B cell (primary cell): ENCODE data around the gene CABLES1. TPM values are rescaled to one million over a fixed set of nuclear protein-coding genes. Genes with fewer than 3 reads are reported as not detected.

Source experiments
- ATAC-seq: fragments of 200-7000 bp; cut with Tn5 transposase; one replicate; pipeline ENCODE4 v1.10.0; 2021; ENCODE audit warnings: low read depth, mild to moderate bottlenecking, moderate number of reproducible peaks, moderate library complexity
- CTCF ChIA-PET: fragments of 350-600 bp; sonication (Branson Sonifier 250); formaldehyde crosslinking; loops from one replicate; lab custom pipeline; 2021; ENCODE audit warnings: antibody characterized with exemption, inconsistent platforms; lab: Charles Lee
- POLR2A ChIA-PET: fragments of 350-600 bp; sonication (Branson Sonifier 250); formaldehyde crosslinking; loops from one replicate; lab custom pipeline; 2021; ENCODE audit warnings: antibody characterized with exemption; lab: Charles Lee
- DNase-seq: peaks from one replicate; pipeline ENCODE4 v3.0.0; 2013
- H2AFZ ChIP-seq: 2 replicates; pipeline ENCODE4 v1.6.1; 2012; ENCODE audit warnings: mild to moderate bottlenecking, low read depth, low read length; ENCODE audit not compliant: insufficient read depth, poor library complexity, severe bottlenecking
- H3K27ac ChIP-seq, 2 donors: 1 replicate in 1 of 2; 2 replicates in 1 of 2; pipeline ENCODE4 v1.5.1; 2012 to 2013; ENCODE audit warnings: low read length in 2 of 2, mild to moderate bottlenecking in 2 of 2, moderate library complexity in 1 of 2
- H3K27me3 ChIP-seq, 4 experiments: fragments of 200-600 bp in 1 of 4; sonication (generic) in 1 of 4; replicated peaks in 1 of 4; 1 replicate in 2 of 4; 2 replicates in 2 of 4; pipeline versions ENCODE4 v1.6.1 to v1.7.0; 2013 to 2016; ENCODE audit warnings: low read length in 3 of 4, mild to moderate bottlenecking in 2 of 4, mixed read lengths in 1 of 4, moderate library complexity in 1 of 4; ENCODE audit not compliant: insufficient read depth in 4 of 4, control insufficient read depth in 3 of 4; ENCODE audit errors: control extremely low read depth in 1 of 4
- H3K36me3 ChIP-seq, 2 experiments: replicated peaks in 1 of 2; 1 replicate in 1 of 2; 2 replicates in 1 of 2; pipeline versions ENCODE4 v1.6.1 to v1.7.1; 2013; ENCODE audit warnings: low read length in 1 of 2; ENCODE audit not compliant: insufficient read depth in 2 of 2, control insufficient read depth in 1 of 2; ENCODE audit errors: control extremely low read depth in 1 of 2, extremely low read depth in 1 of 2
- H3K4me1 ChIP-seq, 2 donors: fragments of 200-600 bp in 1 of 2; sonication (generic) in 1 of 2; 1 replicate in 1 of 2; 2 replicates in 1 of 2; pipeline versions ENCODE4 v1.5.1 to v1.6.1; 2013 to 2017; ENCODE audit warnings: low read length in 2 of 2; ENCODE audit not compliant: control insufficient read depth in 2 of 2, insufficient read depth in 2 of 2
- H3K4me2 ChIP-seq: replicated peaks from 2 replicates; pipeline ENCODE3; 2012; ENCODE audit warnings: mild to moderate bottlenecking, low read depth, low read length; ENCODE audit not compliant: poor library complexity, severe bottlenecking
- H3K4me3 ChIP-seq, 5 experiments: fragments of 200-600 bp in 1 of 5; sonication (generic) in 1 of 5; 1 replicate in 3 of 5; 2 replicates in 2 of 5; pipeline versions ENCODE4 v1.5.1 to v1.7.0; 2011 to 2016; ENCODE audit warnings: low read length in 4 of 5, mild to moderate bottlenecking in 4 of 5, low read depth in 2 of 5, control low read depth in 1 of 5, moderate library complexity in 1 of 5; ENCODE audit not compliant: insufficient read depth in 1 of 5; ENCODE audit errors: control extremely low read depth in 1 of 5, extremely low read depth in 1 of 5
- H3K79me2 ChIP-seq: fragments of 200-600 bp; sonication (generic); one replicate; pipeline ENCODE4 v1.6.0; 2016; ENCODE audit warnings: low read length; ENCODE audit not compliant: control insufficient read depth, insufficient read depth
- H3K9ac ChIP-seq: fragments of 200-600 bp; sonication (generic); 2 replicates; pipeline ENCODE4 v1.6.1; 2017; ENCODE audit warnings: mild to moderate bottlenecking, low read length, moderate library complexity
- H3K9me3 ChIP-seq, 3 donors: one replicate each; pipeline versions ENCODE4 v1.6.1 to v1.7.1; 2013; ENCODE audit warnings: low read length in 2 of 3; ENCODE audit not compliant: control insufficient read depth in 2 of 3, insufficient read depth in 1 of 3; ENCODE audit errors: control extremely low read depth in 1 of 3
- H4K20me1 ChIP-seq: 2 replicates; pipeline ENCODE4 v1.6.0; 2012; ENCODE audit warnings: mild to moderate bottlenecking, low read length; ENCODE audit not compliant: insufficient read depth, control insufficient read depth, poor library complexity, severe bottlenecking
- H3K27ac Mint-ChIP-seq: one replicate; pipeline ENCODE4 v1.8.0; 2021; ENCODE audit warnings: mixed read lengths
- H3K27me3 Mint-ChIP-seq: one replicate; pipeline ENCODE4 v1.8.0; 2021; ENCODE audit warnings: mixed read lengths
- H3K4me1 Mint-ChIP-seq: one replicate; pipeline ENCODE4 v1.8.0; 2021; ENCODE audit warnings: mixed read lengths
- H3K4me3 Mint-ChIP-seq: one replicate; pipeline ENCODE4 v1.8.0; 2021; ENCODE audit warnings: mixed read lengths
- H3K9me3 Mint-ChIP-seq: one replicate; pipeline ENCODE4 v1.8.0; 2022; ENCODE audit warnings: mixed read lengths; ENCODE audit not compliant: insufficient read depth
- EZH2 ChIP-seq: IDR thresholded peaks from 2 replicates; pipeline ENCODE4 v1.6.1; 2012; ENCODE audit warnings: borderline replicate concordance, low read depth, mild to moderate bottlenecking, moderate library complexity, low read length; ENCODE audit not compliant: insufficient read depth, poor library complexity, severe bottlenecking
- WGBS: methylation state at CpG from one replicate; pipeline ENCODE4 v1.1.5; 2013; ENCODE audit warnings: missing lambda C conversion rate; ENCODE audit not compliant: insufficient coverage; 5-methylcytosine and 5-hydroxymethylcytosine counted together
- intact Hi-C: fragments of 100-400 bp; cut with micrococcal nuclease; formaldehyde crosslinking; loops from one replicate; pipeline ENCODE4 v1.10.0; 2022
- polyA plus RNA-seq: library from polyadenylated mRNA; depleted of rRNA; stranded (reverse); fragments of >200 nt; gene quantifications from 2 replicates; pipeline ENCODE4 v1.2.3, GENCODE V29; 2012
- total RNA-seq, 2 donors: library from RNA; stranded (reverse); fragments of 120-200 nt in 1 of 2; gene quantifications; 1 replicate in 1 of 2; 2 replicates in 1 of 2; pipeline versions ENCODE4 v1.2.3 to v1.2.4, GENCODE V29; 2013 to 2022
- TF ChIP-seq, protein P1 (sequence below): fragments of 200-600 bp; IDR thresholded peaks from one replicate; pipeline ENCODE4 v1.8.0; 2022; ENCODE audit warnings: antibody characterized with exemption, mild to moderate bottlenecking

Gene CABLES1
- total and polyA plus RNA-seq, 2 donors (not counting 1 experiment from before 2014, with no cell fraction given), result 0.30 to 56.3 TPM

DNA sequence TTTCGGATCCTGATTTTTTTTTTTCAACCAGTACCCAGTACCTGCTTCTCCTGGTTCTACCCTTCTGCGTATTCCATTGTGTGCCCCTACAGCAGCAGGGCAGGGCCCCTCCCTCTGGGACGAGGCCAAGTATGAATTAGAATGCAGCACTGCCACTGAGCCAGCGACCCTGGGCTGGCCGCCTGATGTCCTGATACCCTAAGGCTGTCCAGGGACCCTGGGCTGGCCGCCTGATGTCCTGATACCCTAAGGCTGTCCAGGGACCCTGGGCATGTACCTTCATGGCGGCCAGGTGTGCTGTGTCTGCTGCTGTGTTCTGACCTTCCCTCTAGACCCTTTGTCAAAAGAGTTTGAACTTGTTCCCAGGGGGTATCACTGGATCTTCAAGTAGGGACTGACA is 42.9 kb downstream of the CABLES1 start:
- Histone ChIP-seq H3K4me3 (no peak overlapping the region), H3K9me3 (no peaks in the 10 kb centered on the region), H3K4me1 (no peaks in the 10 kb centered on the region), H3K4me2 (no peak overlapping the region), H3K36me3 (no peaks in the 10 kb centered on the region), H3K79me2 (no peaks in the 10 kb centered on the region), H2AFZ (no peak overlapping the region), H4K20me1 (no peaks in the 10 kb centered on the region), H3K27me3 (no peaks in the 10 kb centered on the region), H3K9ac (no peak overlapping the region), H3K27ac (no peak overlapping the region)
- DNase-seq, result no peak
- intact Hi-C loops, result no loop called here
- TF ChIP-seq, protein P1, sequence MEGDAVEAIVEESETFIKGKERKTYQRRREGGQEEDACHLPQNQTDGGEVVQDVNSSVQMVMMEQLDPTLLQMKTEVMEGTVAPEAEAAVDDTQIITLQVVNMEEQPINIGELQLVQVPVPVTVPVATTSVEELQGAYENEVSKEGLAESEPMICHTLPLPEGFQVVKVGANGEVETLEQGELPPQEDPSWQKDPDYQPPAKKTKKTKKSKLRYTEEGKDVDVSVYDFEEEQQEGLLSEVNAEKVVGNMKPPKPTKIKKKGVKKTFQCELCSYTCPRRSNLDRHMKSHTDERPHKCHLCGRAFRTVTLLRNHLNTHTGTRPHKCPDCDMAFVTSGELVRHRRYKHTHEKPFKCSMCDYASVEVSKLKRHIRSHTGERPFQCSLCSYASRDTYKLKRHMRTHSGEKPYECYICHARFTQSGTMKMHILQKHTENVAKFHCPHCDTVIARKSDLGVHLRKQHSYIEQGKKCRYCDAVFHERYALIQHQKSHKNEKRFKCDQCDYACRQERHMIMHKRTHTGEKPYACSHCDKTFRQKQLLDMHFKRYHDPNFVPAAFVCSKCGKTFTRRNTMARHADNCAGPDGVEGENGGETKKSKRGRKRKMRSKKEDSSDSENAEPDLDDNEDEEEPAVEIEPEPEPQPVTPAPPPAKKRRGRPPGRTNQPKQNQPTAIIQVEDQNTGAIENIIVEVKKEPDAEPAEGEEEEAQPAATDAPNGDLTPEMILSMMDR, result no peak
- no peak for TF ChIP-seq EZH2
- H3K27ac Mint-ChIP-seq, result no peak overlapping the region
- no peaks in the 10 kb centered on the region for H3K9me3 Mint-ChIP-seq
- no peak overlapping the region for H3K4me3 Mint-ChIP-seq
- 97% methylated on average over 7 of the region's 7 CpGs for WGBS
- ATAC-seq, result no peak
- H3K4me1 Mint-ChIP-seq, result peaks cover 7% of the 10 kb centered on the region
- CTCF ChIA-PET, result no interaction called here
- H3K27me3 Mint-ChIP-seq, result peaks cover 14% of the 10 kb centered on the region
- POLR2A ChIA-PET, result interaction anchor here (0.6 kb wide), 1 partner anchor 25 kb away, joined by 5 read pairs; no protein-coding TSS in a partner anchor

DNA sequence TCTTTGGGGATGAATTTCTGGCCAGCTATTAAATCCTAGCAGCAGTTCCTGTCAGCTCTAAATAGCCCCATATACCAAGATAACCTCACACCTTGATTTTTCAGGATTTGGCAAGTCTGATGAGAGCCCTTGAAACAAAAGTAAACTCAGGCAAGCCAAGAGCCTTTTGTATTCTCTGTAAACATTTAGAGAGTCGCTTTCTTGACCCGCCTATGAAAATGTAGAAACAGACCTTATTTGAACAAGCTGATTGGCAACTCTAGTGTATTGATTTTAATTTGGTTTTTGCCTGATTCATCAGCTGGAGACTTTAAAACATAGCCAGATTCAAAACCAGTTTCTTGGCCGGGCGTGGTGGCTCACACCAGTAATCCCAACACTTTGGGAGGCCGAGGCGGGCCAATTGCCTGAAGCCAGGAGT is 43.4 kb downstream of the CABLES1 start:
- H2AFZ ChIP-seq, result no peak overlapping the region
- peaks cover 14% of the 10 kb centered on the region for H3K27me3 Mint-ChIP-seq
- no peak overlapping the region for H3K4me3 ChIP-seq
- ATAC-seq (no peak), DNase-seq (no peak)
- CTCF ChIA-PET, result interaction anchor here (1.2 kb wide), 1 partner anchor 50 kb away, joined by 3 read pairs; no protein-coding TSS in a partner anchor
- intact Hi-C loops, result no loop called here
- H3K4me3 Mint-ChIP-seq, result no peak overlapping the region
- peaks cover 7% of the 10 kb centered on the region for H3K4me1 Mint-ChIP-seq
- H4K20me1 ChIP-seq, result no peaks in the 10 kb centered on the region
- H3K27ac Mint-ChIP-seq, result no peak overlapping the region
- no peak overlapping the region for H3K4me2 ChIP-seq
- H3K9me3 ChIP-seq, result no peaks in the 10 kb centered on the region
- POLR2A ChIA-PET, result interaction anchor here (0.6 kb wide), 1 partner anchor 25 kb away, joined by 5 read pairs; no protein-coding TSS in a partner anchor
- H3K27ac ChIP-seq, result no peak overlapping the region
- TF ChIP-seq EZH2, result no peak
- TF ChIP-seq, protein P1, result no peak
- no peaks in the 10 kb centered on the region for H3K79me2 ChIP-seq
- WGBS, result 97% methylated on average over 4 of the region's 6 CpGs
- H3K27me3 ChIP-seq, result no peaks in the 10 kb centered on the region
- no peaks in the 10 kb centered on the region for H3K9me3 Mint-ChIP-seq
- no peaks in the 10 kb centered on the region for H3K4me1 ChIP-seq
- no peaks in the 10 kb centered on the region for H3K36me3 ChIP-seq
- no peak overlapping the region for H3K9ac ChIP-seq
